Activated T-cell treated with anti-CD3 and anti-CD28 coated beads for 48 hours (primary cell): ENCODE measurements around the gene PSMD11.
"Not testable (repeated sequence)": the region's sequence is repeated elsewhere in the genome, so short reads cannot be mapped to it uniquely, and the experiment has no call there.

Experiments
- DNase-seq: peaks from one replicate; pipeline ENCODE4 v3.0.0-alpha.2; 2020; ENCODE audit warnings: low read depth

Gene PSMD11

DNA sequence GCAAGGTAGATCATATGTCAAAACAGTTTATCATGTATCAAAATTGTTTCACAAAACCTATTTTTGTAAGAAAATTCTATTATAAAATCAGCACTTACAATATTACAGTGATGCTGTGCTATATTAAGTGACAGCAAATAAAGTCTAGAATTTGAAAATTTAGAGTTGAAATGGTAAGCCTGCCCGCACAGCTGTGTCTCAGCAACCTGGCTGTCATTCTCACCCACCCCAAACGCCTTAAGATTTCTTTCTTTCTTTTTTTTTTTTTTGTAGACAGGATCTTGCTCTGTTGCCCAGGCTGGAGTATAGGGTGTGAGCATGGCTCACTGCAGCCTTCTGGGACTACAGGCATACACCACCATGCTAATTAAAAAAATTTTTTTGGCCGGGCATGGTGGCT lies 69.3 kb downstream of the PSMD11 start:
- no peak for DNase-seq

- DNase-seq = no peak
Observed at GRCh38 chr17:32514606-32515005, 70.3 kb downstream of the PSMD11 start.

DNA sequence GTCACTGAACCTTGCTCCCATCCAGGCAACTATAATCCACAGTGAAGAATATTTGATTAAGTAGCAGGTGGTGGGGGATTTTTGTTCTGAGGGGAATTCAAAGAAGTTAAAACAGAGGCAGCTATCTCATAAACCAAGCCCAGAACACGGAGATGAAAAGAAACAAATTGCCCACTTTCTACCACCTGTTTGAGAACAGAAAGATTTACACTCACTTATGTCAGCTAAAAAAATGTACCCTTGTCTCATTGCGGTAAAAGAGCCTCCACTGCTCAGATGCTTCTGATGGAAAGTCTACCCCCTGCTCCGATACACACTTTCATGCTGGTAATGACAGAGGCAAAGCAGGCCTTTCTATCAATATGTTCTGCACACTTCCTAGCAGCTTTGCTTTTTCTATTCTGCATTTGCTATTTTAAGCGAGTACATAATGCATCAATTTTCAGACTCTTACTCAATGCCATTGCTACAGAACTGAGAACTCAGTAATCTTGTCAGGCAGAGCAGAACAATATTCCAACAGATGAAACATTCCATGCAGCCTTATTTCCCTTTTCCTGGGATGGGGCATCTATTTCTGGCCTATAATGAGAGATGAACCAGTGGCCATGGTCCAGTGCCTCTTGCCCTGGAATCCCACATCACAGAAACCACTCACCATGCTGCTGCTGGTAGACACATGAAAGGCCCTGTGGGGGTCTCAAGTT lies 71.5 kb downstream of the PSMD11 start:
- no peak for DNase-seq

DNA sequence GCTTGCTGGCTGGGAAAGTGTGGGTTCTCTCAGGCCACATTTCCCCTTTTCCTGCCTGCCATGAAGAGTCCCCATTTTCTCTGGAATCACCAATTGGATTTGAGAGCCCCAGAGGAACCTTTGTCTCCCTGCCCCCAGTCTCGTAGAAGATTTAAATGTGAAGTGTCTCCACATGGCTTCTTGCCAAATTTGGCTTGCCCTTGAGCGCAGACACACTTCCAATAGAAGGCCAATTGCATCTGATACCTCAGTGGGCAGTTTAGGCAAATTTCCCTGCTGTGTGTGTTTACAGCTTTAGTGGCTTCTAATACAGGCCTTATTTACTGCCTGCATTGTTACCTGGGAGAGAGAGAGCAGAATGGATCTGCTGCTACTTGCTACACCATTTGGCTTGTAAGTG lies 72.1 kb downstream of the PSMD11 start:
- no peak for DNase-seq

DNA sequence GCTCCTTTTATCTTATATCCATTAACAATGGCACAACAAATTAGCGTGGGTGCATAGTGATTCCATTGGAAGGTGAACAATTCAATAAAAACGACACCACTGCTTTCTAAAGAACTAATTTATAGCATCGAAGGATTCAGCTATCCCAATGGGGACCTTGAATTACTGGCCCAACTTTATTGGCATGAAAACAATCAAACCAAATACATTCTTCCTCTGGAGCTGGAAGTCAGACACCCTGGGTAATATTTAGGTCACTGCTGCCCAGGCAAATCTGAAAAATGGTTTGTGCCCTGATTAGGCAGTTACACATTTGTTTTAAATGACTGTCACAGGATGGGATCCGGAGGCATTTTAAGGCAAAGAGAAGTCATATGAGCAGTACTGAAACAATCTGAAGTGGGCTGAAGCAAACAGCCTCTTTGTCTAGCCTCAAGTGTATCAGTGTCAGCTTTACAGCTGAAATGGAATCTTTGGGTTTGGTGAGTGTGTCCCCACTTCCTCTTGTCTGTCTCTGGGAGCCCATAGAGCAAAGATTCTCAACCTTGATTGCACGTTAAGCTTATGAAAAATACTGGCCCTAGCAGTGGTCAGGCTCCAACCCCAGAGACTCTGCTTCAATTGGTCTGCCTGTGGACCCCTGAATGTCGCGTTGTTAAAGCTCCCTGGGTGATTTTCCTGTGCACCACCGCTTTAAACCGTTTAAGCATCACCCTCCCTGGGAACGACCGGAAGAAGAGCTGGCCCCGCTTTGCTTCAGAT lies 72.8 kb downstream of the PSMD11 start:
- DNase-seq = no peak

- no peak for DNase-seq
Observed at GRCh38 chr17:32517982-32518381, 73.7 kb downstream of the PSMD11 start.

GRCh38 chr17:32518646-32519227 lies 74.4 kb downstream of the PSMD11 start:
- no peak for DNase-seq

- DNase-seq = peak; percentile 64
Observed at GRCh38 chr17:32519228-32520103, 75.2 kb downstream of the PSMD11 start.

GRCh38 chr17:32520104-32520701 lies 75.9 kb downstream of the PSMD11 start:
- peak; percentile 55 for DNase-seq

- DNase-seq = no peak
Observed at GRCh38 chr17:32520737-32521404, 76.6 kb downstream of the PSMD11 start.

GRCh38 chr17:32523017-32523680 lies 78.8 kb downstream of the PSMD11 start:
- peak; percentile 35 for DNase-seq

GRCh38 chr17:32523827-32524552 lies 79.7 kb downstream of the PSMD11 start:
- DNase-seq = peak; percentile 35

GRCh38 chr17:32524553-32524880 lies 80.2 kb downstream of the PSMD11 start:
- not testable (repeated sequence) for DNase-seq

- no peak for DNase-seq
Observed at GRCh38 chr17:32525122-32525521, 80.8 kb downstream of the PSMD11 start.

- no peak for DNase-seq
Observed at GRCh38 chr17:32527146-32527545, 82.8 kb downstream of the PSMD11 start.

- DNase-seq = no peak
Observed at GRCh38 chr17:32528825-32529224, 84.5 kb downstream of the PSMD11 start.

GRCh38 chr17:32529604-32530003 lies 85.3 kb downstream of the PSMD11 start:
- DNase-seq = no peak
